ENCODE results near the gene NGEF.

NGEF gene

GRCh38 chr2:232884549-232885263 is 128.3 kb downstream of the NGEF start:
- no peak for DNase-seq (ENCODE audit: low read depth in 2 of 2)

DNA sequence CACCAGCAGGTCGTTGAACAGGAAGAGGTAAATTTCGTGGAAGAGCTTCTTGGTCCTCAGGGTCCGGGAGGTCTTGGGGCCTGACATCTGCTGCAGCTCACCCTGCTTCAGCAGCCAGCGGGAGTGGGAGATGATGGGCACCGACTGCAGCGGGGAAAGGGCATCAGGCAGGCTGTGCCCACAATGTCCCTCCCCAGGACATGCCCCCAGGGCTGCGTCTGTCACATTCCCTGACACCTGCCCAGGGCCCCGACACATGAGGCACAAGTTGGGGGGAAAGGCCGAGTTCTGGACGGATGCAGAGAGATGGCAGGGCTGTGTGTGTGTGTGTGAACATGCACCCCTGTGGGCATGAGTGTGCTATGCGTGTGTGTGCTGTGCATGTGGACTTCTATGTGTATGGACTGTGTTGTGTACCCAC is 129.0 kb downstream of the NGEF start:
- DNase-seq (ENCODE audit: low read depth in 2 of 2), result no peak

DNA sequence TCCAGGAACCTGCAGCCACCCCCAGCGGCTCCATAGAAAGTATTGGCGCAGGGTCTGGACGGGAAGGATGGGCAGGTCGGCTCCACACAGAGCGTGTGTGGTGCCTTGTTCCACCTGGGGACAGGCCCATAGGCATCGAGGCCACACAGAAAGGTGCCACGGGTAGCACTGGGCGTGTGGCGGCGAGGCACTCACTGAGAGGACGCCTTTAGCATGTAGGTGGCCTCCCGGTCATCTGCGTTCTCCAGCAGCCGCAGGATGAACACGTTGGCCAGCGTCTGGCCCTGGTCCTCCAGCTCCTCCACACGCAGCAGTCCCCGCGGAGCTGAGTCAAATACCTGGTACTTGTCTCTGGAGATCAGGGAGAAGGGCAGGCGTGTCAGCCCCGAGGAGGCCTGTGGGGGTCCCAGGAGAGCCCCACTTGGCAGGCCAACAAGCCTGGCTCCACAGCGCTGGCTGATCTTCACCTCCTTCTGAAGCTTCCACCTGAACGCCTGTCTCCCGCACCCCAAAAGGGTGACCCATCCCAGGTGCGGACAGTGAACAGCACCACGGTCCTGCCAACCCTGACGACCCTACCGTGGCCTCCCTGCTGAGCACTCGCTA is 129.8 kb downstream of the NGEF start:
- no peak for DNase-seq (ENCODE audit: low read depth in 2 of 2)

DNA sequence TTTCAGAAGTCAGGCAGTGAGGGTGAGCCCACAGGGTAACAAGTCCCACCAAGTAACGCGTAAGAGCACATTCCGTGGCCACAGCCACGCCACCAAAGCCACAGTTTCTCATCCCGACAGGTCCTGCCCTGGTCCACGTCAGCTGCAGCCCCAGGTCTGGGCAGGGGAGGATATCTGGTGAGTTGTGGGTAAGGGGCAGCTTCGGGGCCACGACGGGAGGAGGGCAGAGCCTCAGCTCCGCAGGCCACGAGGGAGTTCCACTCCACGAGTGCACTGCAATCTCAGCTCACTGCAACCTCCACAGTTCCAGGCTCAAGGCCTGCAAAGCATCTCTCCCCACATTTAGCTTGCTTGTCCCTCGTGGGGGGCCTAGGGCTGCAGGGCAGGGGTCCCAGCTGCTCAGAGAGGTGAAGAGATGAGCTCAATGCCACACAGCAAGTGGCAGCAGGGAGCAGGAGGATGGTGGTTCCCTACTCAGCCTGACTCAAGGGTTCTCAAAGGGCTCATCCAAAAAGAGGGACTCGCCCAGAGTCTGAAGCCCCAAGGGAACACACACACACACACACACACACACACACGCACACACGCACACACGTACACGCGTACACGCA is 130.4 kb downstream of the NGEF start:
- DNase-seq (ENCODE audit: low read depth in 2 of 2), result no peak

DNA sequence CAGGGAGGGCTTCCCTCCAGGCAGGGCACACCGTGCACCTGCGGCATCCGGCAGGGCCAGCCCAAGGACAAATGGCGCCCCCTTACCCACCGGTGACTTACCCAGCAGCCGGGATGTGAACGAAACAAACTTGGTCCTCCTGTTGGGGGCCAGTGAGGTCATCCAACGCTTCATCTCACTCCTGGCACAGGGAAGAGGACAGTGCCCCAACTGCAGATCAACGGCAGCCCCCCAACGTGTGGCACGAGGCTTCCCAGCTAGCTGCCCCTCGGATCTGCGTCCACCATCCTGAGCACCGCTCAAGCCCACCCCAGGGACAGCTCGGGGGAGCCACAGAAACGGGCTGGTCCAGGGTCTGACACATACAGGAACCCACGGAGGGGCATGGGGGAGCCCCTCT is 131.0 kb downstream of the NGEF start:
- DNase-seq (ENCODE audit: low read depth in 2 of 2), result no peak

DNA sequence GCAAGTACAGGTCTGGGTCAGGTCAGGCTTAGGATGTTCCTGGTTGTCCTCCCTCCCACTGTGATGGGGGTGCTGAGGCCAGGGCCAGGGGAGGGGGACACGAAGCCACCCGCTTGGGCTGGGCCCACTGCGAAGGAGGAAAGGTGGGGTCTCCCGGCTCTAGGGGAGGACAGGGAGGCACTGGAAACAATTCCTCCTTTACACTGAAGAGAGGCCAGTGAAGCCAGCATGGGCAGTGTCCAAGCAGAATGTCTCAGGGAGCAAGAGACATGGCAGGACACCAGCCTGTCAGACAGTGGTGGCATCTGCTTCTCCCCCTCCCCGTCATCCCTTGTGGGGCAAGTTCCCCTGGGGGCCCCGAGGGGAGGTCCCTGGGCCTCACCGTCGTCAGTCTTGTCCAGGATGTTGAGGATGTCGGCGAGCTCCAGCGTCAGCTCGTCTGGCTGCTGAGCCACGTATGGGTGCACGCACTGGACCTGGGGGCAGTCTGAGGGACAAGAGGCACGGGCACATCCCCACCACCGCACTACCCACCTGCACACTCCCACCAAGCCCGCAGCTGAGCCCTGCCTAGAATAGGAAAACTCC is 132.2 kb downstream of the NGEF start:
- DNase-seq (ENCODE audit: low read depth in 2 of 2), result no peak

- DNase-seq (ENCODE audit: low read depth in 2 of 2), result no peak
Observed at GRCh38 chr2:232879618-232880494, 133.2 kb downstream of the NGEF start.

DNA sequence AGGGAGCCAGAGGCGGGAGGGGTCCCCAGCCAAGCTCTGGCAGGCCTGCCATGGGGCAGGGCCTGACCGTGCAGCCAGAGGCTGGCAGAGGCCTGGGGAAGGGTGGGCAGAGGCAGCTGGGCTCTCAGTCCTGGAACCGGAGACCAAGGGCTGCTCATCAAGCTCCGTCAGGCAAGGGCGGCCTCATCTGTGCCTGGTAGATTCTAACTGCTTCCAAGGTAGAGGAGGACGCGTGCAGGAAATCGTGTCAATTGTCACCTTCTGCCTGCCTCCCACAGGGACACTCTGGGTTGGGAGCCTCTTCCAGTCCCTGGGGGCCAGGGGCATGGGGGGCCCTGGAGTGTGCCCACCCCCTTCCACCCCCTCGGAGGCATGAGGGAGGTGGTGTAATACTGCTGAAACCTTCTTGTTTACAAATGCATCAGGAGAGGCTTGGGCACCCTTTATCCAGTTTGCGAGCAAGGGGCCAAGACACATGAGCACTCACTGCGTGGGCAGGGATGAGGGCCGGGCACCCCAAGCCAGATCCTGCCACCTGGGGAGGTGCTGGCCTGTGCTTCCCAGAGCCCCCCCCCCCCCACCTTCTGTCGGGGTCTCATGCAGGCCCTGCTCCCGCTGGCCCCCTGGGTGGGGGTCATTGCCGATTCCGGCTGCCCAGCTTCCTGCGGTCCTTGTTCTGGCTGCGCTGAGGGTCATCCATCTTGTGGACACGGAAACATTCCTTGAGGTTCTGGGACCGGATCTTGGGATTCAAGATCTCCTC is 134.0 kb downstream of the NGEF start:
- no peak for DNase-seq (ENCODE audit: low read depth in 2 of 2)

DNA sequence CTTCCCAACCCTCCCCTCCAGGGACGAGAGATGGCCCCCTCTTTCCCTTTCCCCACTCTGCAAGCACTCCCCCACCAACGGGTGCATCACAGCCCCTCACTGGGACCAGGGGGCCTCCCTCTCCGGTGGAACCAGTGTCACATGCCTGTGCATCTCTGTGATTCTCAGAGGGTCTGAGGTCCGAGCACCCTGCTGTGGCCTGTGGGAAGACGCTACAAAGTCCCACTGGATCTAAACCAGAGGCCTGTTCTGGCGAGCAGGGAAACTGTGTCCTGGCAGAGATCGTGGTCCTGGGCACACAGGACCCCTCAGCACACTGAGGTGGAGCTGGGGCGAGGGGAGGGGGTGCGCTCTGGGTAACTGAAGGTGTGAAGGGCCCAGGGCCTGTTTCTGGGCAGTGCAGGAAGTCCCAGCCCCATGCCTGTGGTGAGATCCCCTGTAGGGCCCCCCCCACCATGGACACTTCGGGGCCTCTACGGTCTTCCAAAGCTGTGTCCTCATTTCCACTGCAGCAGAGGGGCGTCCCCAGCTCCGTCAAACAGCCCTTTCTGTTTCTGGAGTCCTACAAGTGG is 135.0 kb downstream of the NGEF start:
- no peak for DNase-seq (ENCODE audit: low read depth in 2 of 2)

DNA sequence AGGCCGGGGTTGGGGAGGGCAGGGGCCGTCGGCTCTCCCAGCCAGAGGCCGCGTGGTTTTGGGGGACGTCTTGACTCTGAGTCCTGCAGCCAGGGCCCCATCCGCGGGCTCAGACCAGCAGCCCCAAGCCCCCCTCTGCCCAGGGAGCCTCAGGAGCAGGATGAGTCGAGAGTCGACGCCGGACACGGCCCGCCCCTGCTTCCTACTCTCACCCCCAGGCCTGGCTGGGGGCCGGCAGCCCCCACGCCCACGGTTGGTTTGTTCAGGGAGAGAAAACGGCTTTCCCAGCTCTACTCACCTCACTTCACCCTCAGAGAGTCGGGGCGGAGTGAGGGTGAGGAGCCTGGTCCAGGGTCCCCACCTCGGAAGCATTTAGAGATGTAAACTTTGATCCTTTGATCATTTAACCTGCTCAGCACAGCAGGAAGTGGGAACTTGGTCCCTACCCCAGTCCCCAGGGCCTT is 136.0 kb downstream of the NGEF start:
- no peak for DNase-seq (ENCODE audit: low read depth in 2 of 2)

GRCh38 chr2:232876161-232876977 is 136.7 kb downstream of the NGEF start:
- no peak for DNase-seq (ENCODE audit: low read depth in 2 of 2)

DNA sequence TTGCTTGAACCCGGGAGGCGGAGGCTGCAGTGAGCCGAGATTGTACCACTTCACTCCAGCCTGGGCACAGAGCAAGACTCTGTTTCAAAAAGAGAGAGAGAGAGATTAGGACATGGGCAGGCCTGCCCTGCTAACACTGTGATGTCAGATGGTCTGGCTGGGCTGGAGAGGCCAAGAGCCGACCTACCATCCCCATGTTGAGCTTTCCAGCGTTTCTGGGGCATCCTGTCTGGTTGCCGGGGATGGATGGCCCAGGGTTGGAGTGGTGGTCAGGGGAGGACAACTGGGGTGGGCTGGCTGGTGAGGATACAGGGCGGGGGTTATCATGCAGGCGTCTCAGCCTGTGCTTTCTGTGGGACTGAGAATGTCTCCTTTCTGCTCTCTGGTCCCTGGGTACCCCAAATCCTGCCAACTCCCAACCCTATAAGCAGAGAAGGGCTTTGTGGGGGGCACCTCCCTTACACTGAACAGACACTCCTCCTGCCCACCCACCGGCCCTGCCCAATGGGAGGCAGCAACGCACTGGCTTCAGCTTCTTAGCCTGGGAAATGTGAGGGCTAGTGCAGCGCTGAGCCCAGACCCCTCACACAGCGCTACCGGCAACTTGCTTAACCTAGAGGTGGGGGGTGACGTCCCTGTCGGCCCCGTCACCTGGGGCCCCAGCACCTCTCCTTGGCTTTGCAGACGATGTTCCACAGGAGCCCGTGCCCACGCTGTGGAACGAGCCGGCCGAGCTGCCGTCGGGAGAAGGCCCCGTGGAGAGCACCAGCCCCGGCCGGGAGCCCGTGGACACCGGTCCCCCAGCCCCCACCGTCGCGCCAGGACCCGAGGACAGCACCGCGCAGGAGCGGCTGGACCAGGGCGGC is 137.6 kb downstream of the NGEF start:
- no peak for DNase-seq (ENCODE audit: low read depth in 2 of 2)

- no peak for DNase-seq (ENCODE audit: low read depth in 2 of 2)
Observed at GRCh38 chr2:232874677-232875223, 138.3 kb downstream of the NGEF start.

- no peak for DNase-seq (ENCODE audit: low read depth in 2 of 2)
Observed at GRCh38 chr2:232873909-232874641, 139.0 kb downstream of the NGEF start.

DNA sequence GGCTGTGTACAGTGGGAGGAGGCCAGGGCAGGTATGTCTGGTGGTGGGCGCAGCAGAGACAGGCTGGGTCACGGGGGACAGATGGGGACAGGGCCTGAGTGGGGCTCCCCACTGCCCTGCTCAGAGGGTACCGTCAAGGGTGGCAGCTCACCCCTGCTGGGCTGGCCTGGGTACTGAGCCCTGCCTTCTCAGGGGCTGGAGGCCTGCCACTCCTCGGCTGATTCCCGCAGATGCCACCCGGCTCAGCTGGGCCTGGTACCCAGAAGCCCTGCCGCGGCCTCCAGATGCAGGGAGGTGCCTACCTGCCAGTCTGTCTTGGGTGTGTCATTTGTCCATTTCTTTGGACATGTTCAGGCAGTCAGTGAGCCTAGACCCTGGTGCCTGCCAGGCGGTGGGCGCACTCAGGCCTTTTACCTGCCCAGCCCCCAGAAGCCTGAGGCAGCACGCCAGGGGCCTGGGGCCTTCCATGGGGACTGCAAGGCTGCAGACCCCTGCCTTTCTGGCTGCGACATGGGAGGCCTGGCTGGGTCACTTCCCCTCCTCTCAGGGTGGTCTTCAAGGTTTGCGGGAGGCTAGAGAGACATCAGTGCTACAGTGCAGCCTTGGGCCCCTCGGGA is 139.7 kb downstream of the NGEF start:
- DNase-seq (ENCODE audit: low read depth in 2 of 2), result no peak

DNA sequence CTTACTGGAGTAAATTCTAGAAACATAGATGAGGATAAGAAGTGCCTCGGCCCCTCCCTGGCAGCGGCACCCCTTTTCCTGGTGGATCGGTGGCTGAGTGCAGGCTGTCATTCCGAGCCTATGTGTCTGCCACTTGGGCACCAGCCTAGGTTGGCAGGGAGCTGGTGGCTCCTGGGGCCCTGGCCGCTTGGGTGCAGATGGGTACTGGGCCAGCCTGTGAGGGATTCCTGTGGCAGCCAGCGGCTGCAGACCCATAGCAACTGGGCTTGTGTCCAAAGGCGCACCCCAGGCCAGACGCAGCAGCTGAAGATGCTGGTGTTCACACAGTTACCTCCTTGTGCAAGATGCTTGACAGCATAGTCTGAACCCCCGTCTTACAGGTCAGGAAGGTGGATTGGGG is 140.2 kb downstream of the NGEF start:
- DNase-seq (ENCODE audit: low read depth in 2 of 2), result no peak
